ENCODE results near the gene ZNF565.

DNA sequence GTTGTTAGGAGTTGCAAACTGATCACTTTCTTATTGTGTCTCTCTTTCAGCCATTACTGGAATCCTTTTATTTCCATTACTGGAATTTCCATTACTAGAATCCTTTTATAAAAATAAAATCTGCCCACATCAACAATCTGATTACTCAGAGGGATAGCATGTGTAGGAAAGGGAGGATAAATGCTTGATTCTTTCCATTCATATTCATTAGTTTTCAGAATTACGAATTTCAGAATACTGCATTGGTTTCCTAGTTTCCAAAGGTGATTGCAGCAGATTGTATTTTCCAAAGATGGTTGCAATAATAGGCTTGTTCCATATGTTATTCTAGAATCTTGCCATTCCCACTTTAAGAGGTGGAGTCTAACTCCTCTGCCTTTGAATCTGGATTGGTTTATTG is 37.6 kb upstream of the ZNF565 start:
- TF ChIP-seq CTCF (IDR thresholded peaks at IDR 0.05), result no peak
- TF ChIP-seq POLR2A (IDR thresholded peaks at IDR 0.05), result no peak
- TF ChIP-seq EP300 (IDR thresholded peaks at IDR 0.05), result no peak
- no peak for TF ChIP-seq POLR2AphosphoS5 (IDR thresholded peaks at IDR 0.05)

All from stomach (tissue), 4 donors.